HG03025 (cell line): ENCODE measurements around the gene PDE9A.
"Not testable (repeated sequence)": the region's sequence is repeated elsewhere in the genome, so short reads cannot be mapped to it uniquely, and the experiment has no call there.

ENCODE experiments used
- ATAC-seq: cut with Tn5 transposase; IDR thresholded peaks from one replicate; pipeline ENCODE4 v1.9.1; 2021; ENCODE audit warnings: mild to moderate bottlenecking, moderate library complexity; ENCODE audit not compliant: unreplicated experiment, low FRiP score

PDE9A gene

GRCh38 chr21:42704861-42705260 is 51.4 kb downstream of the PDE9A start:
- ATAC-seq, result no peak

DNA sequence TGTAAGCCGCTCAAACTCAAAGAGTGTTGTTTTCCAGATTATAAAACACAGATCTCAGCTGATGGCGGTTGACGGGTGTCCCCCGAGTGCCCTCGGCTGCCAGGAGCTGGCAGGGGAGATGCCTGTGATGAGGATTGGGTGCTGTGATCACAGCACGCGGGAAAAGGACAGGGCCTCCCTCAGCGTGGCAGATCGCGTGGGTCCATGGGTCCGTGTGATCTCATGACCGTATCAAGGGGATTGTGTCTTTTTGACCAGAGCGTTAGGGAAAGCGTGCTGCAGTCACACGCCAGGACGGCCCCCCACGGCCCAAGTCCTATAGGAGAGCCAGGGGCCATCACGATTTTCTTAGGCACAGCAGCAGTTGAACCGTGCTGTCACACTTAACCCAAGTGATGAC is 51.9 kb downstream of the PDE9A start:
- ATAC-seq, result no peak

DNA sequence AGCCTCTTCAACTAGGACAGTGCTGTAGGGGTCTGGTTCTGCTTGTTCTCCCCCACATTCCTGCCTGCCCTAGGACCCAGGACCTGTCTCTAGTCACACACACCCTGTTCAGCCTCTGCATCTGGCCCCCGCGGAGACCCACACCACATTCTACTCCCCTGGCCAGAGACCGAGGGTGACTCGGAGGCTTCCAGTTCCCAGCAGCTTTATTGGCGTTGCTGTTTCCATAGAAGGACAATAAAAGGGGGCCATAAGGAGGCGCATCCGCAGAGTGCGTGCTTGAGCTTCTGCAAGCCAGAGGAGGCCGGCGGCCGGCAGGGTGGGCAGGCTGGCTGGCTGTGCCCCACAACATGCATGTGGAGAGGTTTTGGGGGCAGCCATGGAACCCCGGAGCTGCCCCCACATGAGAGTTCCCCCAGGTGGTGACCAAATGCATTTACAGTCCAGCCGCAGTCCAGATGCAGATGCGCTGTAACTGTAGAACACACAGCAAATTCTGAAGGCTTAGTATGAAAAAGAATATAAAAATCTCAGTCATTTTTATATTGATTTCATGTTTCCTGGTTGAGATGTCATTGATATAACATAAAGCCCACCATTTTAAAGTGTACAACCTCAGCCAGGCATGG is 52.4 kb downstream of the PDE9A start:
- no peak for ATAC-seq

DNA sequence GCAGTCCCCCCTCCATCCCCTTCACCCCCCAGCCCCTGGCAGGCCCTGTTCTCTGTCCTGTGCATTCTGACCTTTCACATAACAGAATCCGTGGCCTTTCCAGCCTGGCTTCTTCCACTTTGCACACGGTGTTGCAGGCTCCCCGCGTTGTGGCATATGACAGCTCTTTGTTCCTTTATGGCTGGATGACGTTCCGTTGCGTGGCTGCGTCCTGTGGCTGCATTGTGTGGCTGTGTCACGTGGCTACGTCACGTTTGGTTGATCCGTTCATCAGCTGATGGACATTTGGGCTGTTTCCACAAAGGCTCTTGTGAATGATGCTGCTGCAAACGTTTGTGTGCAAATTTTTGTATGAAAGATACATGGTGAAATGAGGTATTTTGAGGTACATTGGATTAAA is 53.3 kb downstream of the PDE9A start:
- no peak for ATAC-seq

- ATAC-seq, result no peak
These were observed 53.9 kb downstream of the PDE9A start for GRCh38 chr21:42707207-42707830.

- no peak for ATAC-seq
These were observed 54.7 kb downstream of the PDE9A start for GRCh38 chr21:42708107-42708506.

DNA sequence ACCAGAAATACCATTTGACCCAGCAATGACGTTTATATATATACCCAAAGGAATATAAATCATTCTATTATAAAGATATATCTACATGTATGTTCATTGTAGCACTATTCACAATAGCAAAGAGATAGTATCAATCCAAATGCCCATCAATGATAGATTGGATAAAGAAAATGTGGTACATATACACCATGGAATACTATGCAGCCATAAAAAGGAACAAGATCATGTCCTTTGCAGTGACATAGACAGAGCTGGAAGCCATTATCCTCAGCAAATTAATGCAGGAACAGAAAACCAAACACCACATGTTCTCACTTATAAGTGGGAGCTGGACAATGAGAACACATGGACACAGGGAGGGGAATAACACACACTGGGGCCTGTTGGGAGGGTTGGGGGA is 55.5 kb downstream of the PDE9A start:
- ATAC-seq, result not testable (repeated sequence)

DNA sequence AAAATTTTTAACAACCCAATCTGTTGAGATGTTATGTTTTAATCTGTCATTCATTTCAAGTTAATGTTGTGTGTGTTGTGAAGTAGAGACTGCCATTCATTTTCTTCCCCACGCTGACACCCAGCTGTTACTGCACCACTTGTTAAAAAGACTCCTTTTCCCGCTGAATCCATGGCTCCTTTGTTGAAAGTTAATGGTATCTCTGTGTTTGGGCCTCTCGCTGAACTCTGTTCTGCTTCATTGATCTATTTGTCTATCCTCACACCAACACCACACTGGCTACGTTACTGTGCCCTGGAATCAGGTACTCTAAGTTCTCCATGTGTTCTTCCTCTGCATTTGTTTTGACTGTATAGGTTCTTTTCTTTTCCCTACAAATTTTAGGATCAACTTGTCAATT is 58.2 kb downstream of the PDE9A start:
- ATAC-seq, result no peak

DNA sequence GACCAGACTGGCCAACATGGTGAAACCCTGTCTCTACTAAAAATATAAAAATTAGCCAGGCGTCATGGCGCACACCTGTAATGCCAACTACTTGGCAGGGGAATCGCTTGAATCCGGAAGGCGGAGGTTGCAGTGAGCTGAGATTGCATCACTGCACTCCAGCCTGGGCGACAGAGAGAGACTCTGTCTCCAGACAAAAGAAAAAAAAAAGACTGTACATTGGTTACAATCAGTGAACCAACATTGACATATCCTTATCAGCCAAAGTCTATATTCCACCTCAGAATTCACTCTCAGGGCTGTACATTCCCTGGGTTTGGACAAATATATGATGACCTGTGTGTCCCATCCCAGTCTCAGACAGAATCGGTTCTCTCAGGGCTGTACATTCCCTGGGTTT is 62.0 kb downstream of the PDE9A start:
- not testable (repeated sequence) for ATAC-seq

- no peak for ATAC-seq
These were observed 62.7 kb downstream of the PDE9A start for GRCh38 chr21:42716074-42716473.

DNA sequence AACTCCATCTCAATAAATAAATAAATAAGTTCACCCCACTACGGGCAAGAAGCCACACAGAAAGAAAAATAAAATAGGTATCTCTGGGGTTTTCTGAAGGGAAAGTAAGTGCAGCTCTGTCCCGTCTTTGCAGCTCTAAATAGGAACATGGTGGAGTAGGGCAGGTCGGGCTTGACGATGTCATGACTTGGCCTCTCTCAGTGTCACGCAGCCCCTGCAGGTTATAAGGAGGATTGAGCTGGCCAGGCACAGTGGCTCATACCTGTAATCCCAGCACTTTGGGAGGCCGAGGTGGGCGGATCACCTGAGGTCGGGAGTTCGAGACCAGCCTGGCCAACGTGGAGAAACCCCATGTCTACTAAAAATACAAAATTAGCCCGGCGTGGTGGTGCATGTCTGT is 67.1 kb downstream of the PDE9A start:
- not testable (repeated sequence) for ATAC-seq

GRCh38 chr21:42721341-42721824 is 68.0 kb downstream of the PDE9A start:
- ATAC-seq, result no peak

DNA sequence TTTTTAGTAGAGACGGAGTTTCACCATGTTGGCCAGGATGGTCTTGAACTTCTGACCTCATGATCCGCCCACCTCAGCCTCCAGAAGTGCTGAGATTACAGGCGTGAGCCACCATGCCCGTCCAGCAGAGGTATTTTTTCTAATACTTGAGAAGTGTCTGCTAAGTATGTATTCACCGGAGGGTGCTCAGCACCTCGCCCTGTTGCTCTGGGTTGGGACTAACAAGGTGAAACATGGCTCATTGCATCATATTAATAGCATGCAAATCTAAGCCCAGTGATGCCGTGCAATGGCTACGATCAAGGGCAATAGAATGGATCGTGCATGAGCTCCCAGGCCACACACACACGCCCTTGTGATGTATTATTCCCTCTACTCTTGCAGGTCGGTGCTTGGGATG is 68.7 kb downstream of the PDE9A start:
- ATAC-seq, result no peak

- ATAC-seq, result no peak
These were observed 69.5 kb downstream of the PDE9A start for GRCh38 chr21:42722808-42723473.

DNA sequence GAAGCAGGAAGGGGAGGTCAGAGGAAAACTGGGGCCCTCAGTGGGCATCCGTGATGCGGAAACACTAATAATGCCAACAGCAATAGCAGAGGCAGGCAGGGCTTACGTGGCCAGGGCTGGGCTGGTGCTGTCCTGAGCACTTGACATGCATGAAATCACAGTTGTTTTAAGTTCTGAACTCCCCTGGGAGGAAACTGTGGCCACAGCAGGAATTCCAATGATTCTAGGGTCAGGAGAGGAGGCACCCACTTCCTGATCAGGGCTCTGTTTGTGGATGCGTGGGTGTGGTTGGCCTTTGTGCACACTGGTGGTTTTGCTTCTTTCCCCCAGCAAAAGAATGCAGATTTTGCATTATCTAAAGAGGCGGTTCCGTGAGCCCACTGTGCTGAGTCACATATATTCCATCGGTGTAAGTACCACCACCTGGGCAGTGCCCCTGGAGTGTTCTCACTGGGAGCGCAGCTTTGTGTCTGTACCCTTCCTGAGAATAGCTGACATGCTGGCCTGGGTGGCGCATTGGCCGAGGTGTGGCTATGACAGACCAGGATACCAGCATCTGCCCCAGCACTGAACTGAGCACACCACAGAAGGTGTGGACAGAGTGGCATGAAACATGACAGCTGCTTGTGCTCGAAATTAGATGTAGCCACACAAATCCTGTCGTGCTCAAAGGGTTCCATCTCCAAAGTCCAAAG is 71.0 kb downstream of the PDE9A start:
- ATAC-seq, result no peak

GRCh38 chr21:42725416-42725930 is 72.1 kb downstream of the PDE9A start:
- ATAC-seq, result no peak

DNA sequence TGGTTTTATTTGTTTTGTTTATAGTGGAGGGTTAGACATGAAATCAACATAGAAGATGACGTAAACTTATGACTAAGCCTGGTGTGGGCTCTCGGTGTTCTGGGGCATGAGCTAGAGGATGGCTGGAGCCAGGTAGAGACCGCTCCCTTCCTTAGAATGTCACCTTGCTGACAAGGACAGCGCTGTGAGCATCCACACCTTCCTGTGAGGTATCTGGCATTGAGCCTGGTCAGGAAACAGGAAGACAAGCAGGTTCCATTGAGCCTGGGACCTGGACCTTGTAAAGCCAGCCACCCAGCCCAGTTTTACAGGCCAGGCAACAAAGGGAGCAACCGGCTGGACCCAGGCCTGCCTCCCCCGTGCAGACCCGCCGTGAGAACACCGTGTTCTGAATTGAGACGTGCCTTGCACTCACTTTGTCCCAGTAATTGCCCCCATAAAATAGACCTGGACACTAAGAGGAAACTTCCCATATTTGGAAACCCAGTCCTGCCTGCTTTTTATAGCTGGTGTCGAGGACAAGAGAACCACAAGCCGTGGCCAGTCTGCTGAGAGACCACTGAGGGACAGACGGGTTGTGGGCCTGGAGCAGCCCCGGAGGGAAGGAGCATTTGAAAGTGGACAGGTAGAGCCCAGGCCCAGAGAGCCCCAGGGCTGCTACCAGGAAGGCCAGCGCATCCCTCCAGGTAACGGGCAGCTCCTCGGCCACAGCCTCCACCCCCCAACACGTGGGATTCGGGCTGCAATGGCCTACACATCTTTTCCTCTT is 78.0 kb downstream of the PDE9A start:
- no peak for ATAC-seq

- no peak for ATAC-seq
These were observed 78.6 kb downstream of the PDE9A start for GRCh38 chr21:42732033-42732410.

DNA sequence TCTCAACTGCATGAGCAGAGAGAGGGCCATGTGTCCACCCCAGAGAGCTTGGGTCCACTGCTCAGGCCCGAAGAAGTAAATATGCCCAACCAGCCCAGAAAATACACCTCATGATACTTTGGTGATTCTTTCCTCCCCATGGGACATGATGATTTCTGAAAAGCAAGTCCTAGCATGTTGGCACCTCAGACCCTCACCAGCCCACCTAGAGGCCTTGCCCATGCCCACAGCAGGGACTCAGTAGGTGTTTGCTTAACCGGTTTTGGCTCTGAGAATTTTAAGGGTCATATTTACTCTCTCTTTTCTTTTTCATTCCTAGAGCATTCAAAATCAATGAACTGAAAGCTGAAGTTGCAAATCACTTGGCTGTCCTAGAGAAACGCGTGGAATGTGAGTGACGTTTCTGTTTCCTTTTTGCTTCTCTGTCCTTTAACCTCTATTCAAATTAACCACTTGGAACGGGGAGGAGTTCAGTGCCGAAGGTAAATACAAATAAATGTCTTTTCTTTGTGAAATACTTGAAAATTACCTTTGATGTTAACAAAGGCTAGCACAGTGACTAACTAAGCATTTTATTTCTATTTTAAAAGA is 79.7 kb downstream of the PDE9A start:
- no peak for ATAC-seq

DNA sequence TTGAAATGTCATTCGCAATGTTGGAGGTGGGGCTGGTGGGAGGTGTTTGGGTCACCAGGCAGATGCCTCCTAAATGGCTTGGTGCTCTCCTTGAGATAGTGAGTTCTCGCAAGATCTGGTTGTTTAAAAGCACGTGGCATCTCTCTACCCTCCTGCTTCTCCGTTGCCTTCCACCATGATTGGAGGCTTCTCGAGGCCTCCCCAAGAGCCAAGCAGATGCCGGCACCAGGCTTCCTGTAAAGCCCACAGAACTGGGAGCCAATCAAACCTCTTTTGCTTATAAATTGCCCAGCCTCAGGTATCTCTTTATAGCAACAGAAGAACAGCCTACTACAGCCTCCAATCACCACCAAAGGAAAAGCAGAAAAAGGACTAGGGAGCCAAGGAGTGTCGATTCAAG is 80.5 kb downstream of the PDE9A start:
- ATAC-seq, result no peak
